Measurements from ENCODE around the gene RNF144A. TPM values are rescaled to one million over a fixed set of nuclear protein-coding genes. Genes with fewer than 3 reads are reported as not detected.

RNF144A gene
- total RNA-seq, 4 donors from 2014 or later, result 9.1 to 16.5 (median 13.9) TPM

- no peaks in the 10 kb centered on the region for H3K36me3 ChIP-seq
- H3K4me3 ChIP-seq, result no peak overlapping the region
- H3K27ac ChIP-seq, result no peak overlapping the region
- TF ChIP-seq CTCF (IDR thresholded peaks at IDR 0.05) (no peak), POLR2A (IDR thresholded peaks at IDR 0.05) (no peak)
- DNase-seq, result no peak
- H3K4me1 ChIP-seq, result no peaks in the 10 kb centered on the region
- no peaks in the 10 kb centered on the region for H3K9me3 ChIP-seq
- H3K27me3 ChIP-seq, result no peaks in the 10 kb centered on the region
Observed at GRCh38 chr2:7075834-7076233, 158.6 kb downstream of the RNF144A start.

GRCh38 chr2:7077660-7078267 lies 160.6 kb downstream of the RNF144A start:
- TF ChIP-seq POLR2A (IDR thresholded peaks at IDR 0.05) (no peak), CTCF (IDR thresholded peaks at IDR 0.05) (no peak)

GRCh38 chr2:7083580-7084509 lies 166.6 kb downstream of the RNF144A start:
- peak in 4 of 6 experiments; percentile 37 to 58 (median 49) for TF ChIP-seq CTCF (IDR thresholded peaks at IDR 0.05)
- no peak for TF ChIP-seq POLR2A (IDR thresholded peaks at IDR 0.05)
- peak in 1 of 3 donors; percentile 58 for DNase-seq
- no peaks in the 10 kb centered on the region for H3K4me1 ChIP-seq
- H3K27ac ChIP-seq, result no peak overlapping the region
- peaks cover 0 to 4% (median 0%) of the 10 kb centered on the region in 4 donors for H3K9me3 ChIP-seq
- H3K36me3 ChIP-seq, result no peaks in the 10 kb centered on the region
- no peaks in the 10 kb centered on the region for H3K27me3 ChIP-seq
- no peak overlapping the region for H3K4me3 ChIP-seq

More at GRCh38 chr2:7077660-7078267, 160.6 kb downstream of the RNF144A start:
- Histone ChIP-seq H3K27me3 (no peaks in the 10 kb centered on the region), H3K36me3 (no peaks in the 10 kb centered on the region), H3K4me3 (no peak overlapping the region), H3K4me1 (no peaks in the 10 kb centered on the region), H3K9me3 (no peaks in the 10 kb centered on the region), H3K27ac (no peak overlapping the region)
- no peak for DNase-seq

- H3K36me3 ChIP-seq, result no peaks in the 10 kb centered on the region
- TF ChIP-seq CTCF (IDR thresholded peaks at IDR 0.05), result no peak
- no peak for TF ChIP-seq POLR2A (IDR thresholded peaks at IDR 0.05)
- DNase-seq, result no peak
- peaks cover 0 to 4% (median 0%) of the 10 kb centered on the region in 4 donors for H3K9me3 ChIP-seq
- H3K4me3 ChIP-seq, result no peak overlapping the region
- H3K27ac ChIP-seq, result no peak overlapping the region
- H3K27me3 ChIP-seq, result no peaks in the 10 kb centered on the region
- no peaks in the 10 kb centered on the region for H3K4me1 ChIP-seq
Observed at GRCh38 chr2:7084601-7085000, 167.4 kb downstream of the RNF144A start.

GRCh38 chr2:7089284-7089683 lies 172.1 kb downstream of the RNF144A start:
- TF ChIP-seq POLR2A (IDR thresholded peaks at IDR 0.05), result no peak
- no peak for TF ChIP-seq CTCF (IDR thresholded peaks at IDR 0.05)
- peaks cover 0 to under 1% (median 0%) of the 10 kb centered on the region in 4 donors for H3K9me3 ChIP-seq
- H3K4me1 ChIP-seq, result no peaks in the 10 kb centered on the region
- no peak for DNase-seq
- H3K4me3 ChIP-seq, result no peak overlapping the region
- no peaks in the 10 kb centered on the region for H3K36me3 ChIP-seq
- no peaks in the 10 kb centered on the region for H3K27me3 ChIP-seq
- H3K27ac ChIP-seq, result no peak overlapping the region

Data from Peyer's patch (tissue), 4 donors.